GM18861 (cell line): ENCODE results near the gene UPF2.

Experiments
- ATAC-seq: cut with Tn5 transposase; IDR thresholded peaks from one replicate; pipeline ENCODE4 v1.9.1; 2021; ENCODE audit not compliant: unreplicated experiment

Gene UPF2

GRCh38 chr10:11962176-11962575 is 80.4 kb downstream of the UPF2 start:
- ATAC-seq, result no peak

GRCh38 chr10:11961771-11962170 is 80.8 kb downstream of the UPF2 start:
- no peak for ATAC-seq

GRCh38 chr10:11959966-11960365 is 82.6 kb downstream of the UPF2 start:
- ATAC-seq, result no peak

- ATAC-seq, result no peak
Observed at GRCh38 chr10:11958956-11959355, 83.7 kb downstream of the UPF2 start.

GRCh38 chr10:11951695-11952094 is 90.9 kb downstream of the UPF2 start:
- ATAC-seq, result no peak

GRCh38 chr10:11950325-11951018 is 92.1 kb downstream of the UPF2 start:
- ATAC-seq, result no peak

GRCh38 chr10:11949152-11949551 is 93.5 kb downstream of the UPF2 start:
- no peak for ATAC-seq

GRCh38 chr10:11946652-11947051 is 96.0 kb downstream of the UPF2 start:
- ATAC-seq, result no peak

GRCh38 chr10:11936389-11937152 is 106.0 kb downstream of the UPF2 start:
- ATAC-seq, result no peak

GRCh38 chr10:11934262-11934661 is 108.3 kb downstream of the UPF2 start:
- ATAC-seq, result no peak

GRCh38 chr10:11933577-11934223 is 108.9 kb downstream of the UPF2 start:
- ATAC-seq, result no peak

- ATAC-seq, result no peak
Observed at GRCh38 chr10:11931038-11931437, 111.6 kb downstream of the UPF2 start.

- no peak for ATAC-seq
Observed at GRCh38 chr10:11930312-11930978, 112.2 kb downstream of the UPF2 start.

GRCh38 chr10:11927746-11928145 is 114.9 kb downstream of the UPF2 start:
- no peak for ATAC-seq

- no peak for ATAC-seq
Observed at GRCh38 chr10:11921800-11922392, 120.7 kb downstream of the UPF2 start.

- no peak for ATAC-seq
Observed at GRCh38 chr10:11919271-11919670, 123.3 kb downstream of the UPF2 start.

GRCh38 chr10:11918384-11918783 is 124.2 kb downstream of the UPF2 start:
- ATAC-seq, result no peak

- ATAC-seq, result no peak
Observed at GRCh38 chr10:11913079-11913641, 129.4 kb downstream of the UPF2 start.

GRCh38 chr10:11910102-11910501 is 132.5 kb downstream of the UPF2 start:
- ATAC-seq, result no peak

GRCh38 chr10:11909618-11910017 is 133.0 kb downstream of the UPF2 start:
- ATAC-seq, result no peak

GRCh38 chr10:11908991-11909390 is 133.6 kb downstream of the UPF2 start:
- ATAC-seq, result no peak
